OCI-LY7 (cell line): ENCODE results near the gene CAV3. TPM values are rescaled to one million over a fixed set of nuclear protein-coding genes. Genes with fewer than 3 reads are reported as not detected.

Experiments
- BruUV-seq: library from RNA; stranded (reverse); fragments of 400-500 nt; replicated peaks from 2 replicates; lab custom pipeline; 2021; lab: Mats Ljungman, UMichigan
- CTCF ChIA-PET: fragments of 300-600 bp; sonication (Branson Sonifier 250); formaldehyde crosslinking; loops from one replicate; lab custom pipeline; 2022; ENCODE audit warnings: antibody characterized with exemption; ENCODE audit not compliant: unreplicated experiment; lab: Charles Lee
- POLR2A ChIA-PET: fragments of 300-600 bp; sonication (Branson Sonifier 250); formaldehyde crosslinking; loops from one replicate; lab custom pipeline; 2022; ENCODE audit warnings: antibody characterized with exemption; lab: Charles Lee
- DNase-seq: peaks from one replicate; pipeline ENCODE4 v3.0.0-alpha.2; 2015; ENCODE audit warnings: low spot score
- H2AFZ ChIP-seq: fragments of 200-600 bp; sonication (generic), shearing (Covaris generic); 2 replicates; pipeline ENCODE4 v1.6.1; 2014; ENCODE audit warnings: mild to moderate bottlenecking, antibody characterized with exemption, low read length, moderate library complexity
- H3K27ac ChIP-seq: fragments of 200-600 bp; sonication (generic); 2 replicates; pipeline ENCODE4 v1.5.1; 2014; ENCODE audit warnings: mixed run types, low read depth, mild to moderate bottlenecking, moderate library complexity, low read length, inconsistent platforms; ENCODE audit not compliant: poor library complexity, severe bottlenecking
- H3K36me3 ChIP-seq: fragments of 200-600 bp; sonication (generic); 2 replicates; pipeline ENCODE4 v1.6.1; 2014; ENCODE audit warnings: mild to moderate bottlenecking, antibody characterized with exemption, low read length, moderate library complexity, mixed read lengths; ENCODE audit not compliant: insufficient read depth
- H3K4me1 ChIP-seq: fragments of 200-600 bp; sonication (generic); 2 replicates; pipeline ENCODE4 v1.5.1; 2014; ENCODE audit warnings: mild to moderate bottlenecking, low read length; ENCODE audit not compliant: insufficient read depth, poor library complexity, severe bottlenecking
- H3K4me2 ChIP-seq: fragments of 200-600 bp; sonication (generic); 2 replicates; pipeline ENCODE4 v1.6.1; 2014; ENCODE audit warnings: mild to moderate bottlenecking, low read length
- H3K4me3 ChIP-seq: fragments of 200-600 bp; sonication (generic); 2 replicates; pipeline ENCODE4 v1.5.1; 2014; ENCODE audit warnings: mild to moderate bottlenecking, low read depth, low read length; ENCODE audit not compliant: poor library complexity, severe bottlenecking
- H3K79me2 ChIP-seq: fragments of 200-600 bp; sonication (generic); 2 replicates; pipeline ENCODE4 v1.6.1; 2016; ENCODE audit warnings: low read depth, mild to moderate bottlenecking, low read length, moderate library complexity, mixed read lengths; ENCODE audit not compliant: insufficient read depth
- H3K9me2 ChIP-seq: fragments of 200-600 bp; sonication (generic); 2 replicates; pipeline ENCODE4 v1.6.1; 2016; ENCODE audit warnings: mild to moderate bottlenecking, low read length, mixed read lengths; ENCODE audit not compliant: insufficient read depth
- H3K9me3 ChIP-seq: fragments of 200-600 bp; sonication (generic); 2 replicates; pipeline ENCODE4 v1.6.1; 2014; ENCODE audit warnings: mild to moderate bottlenecking, mixed run types, low read length, mixed read lengths
- H4K20me1 ChIP-seq: fragments of 200-600 bp; sonication (generic); 2 replicates; pipeline ENCODE4 v1.6.1; 2014; ENCODE audit warnings: mild to moderate bottlenecking, antibody characterized with exemption, low read length, moderate library complexity, mixed read lengths; ENCODE audit not compliant: insufficient read depth
- EZH2phosphoT487 ChIP-seq: fragments of 200-600 bp; sonication (generic); IDR thresholded peaks from 2 replicates; pipeline ENCODE4 v1.6.1; 2018; ENCODE audit warnings: low read depth, borderline replicate concordance, mild to moderate bottlenecking, mixed run types, antibody characterized with exemption, low read length, moderate library complexity, mixed read lengths
- intact Hi-C: fragments of 100-400 bp; cut with micrococcal nuclease; formaldehyde crosslinking; loops from one replicate; pipeline ENCODE4 v1.10.0; 2022; ENCODE audit not compliant: unreplicated experiment
- total RNA-seq, 2 experiments: library from RNA; depleted of rRNA in 1 of 2; stranded (reverse); fragments of >200 nt in 1 of 2; shearing (Covaris generic) in 1 of 2; gene quantifications; 2 replicates each; pipeline ENCODE4 v1.2.3, GENCODE V29; 2014 to 2022
- TF ChIP-seq, protein P1 (sequence below): fragments of 200-600 bp; sonication (generic); conservative IDR thresholded peaks from 2 replicates; pipeline ENCODE4 v1.5.1; 2014; ENCODE audit warnings: mild to moderate bottlenecking, antibody characterized with exemption, low read length, moderate library complexity, mixed read lengths

Gene CAV3
- total RNA-seq, 2 experiments from 2014 or later = not detected

DNA sequence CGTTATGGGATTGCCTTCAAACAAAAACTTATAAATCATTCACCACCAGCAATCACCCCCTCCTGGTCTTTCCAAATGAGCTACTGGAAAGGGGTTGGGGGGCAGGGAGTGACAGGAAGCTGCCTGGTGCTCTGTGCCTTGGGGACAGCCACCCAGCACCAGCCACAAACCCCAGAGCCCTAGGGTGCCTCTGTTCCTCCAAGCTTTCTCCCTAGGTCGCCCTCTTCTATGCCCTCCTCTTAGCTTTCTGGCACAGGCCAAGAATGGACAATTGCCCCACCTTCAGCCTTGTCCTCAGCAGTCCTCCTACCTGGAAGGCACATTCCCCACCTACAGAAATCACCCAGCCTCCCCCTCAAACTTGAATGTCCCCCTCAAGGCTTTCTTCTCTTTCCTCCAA is 32.5 kb downstream of the CAV3 start:
- Histone ChIP-seq H3K9me2 (no peaks in the 10 kb centered on the region), H3K4me3 (no peak overlapping the region), H4K20me1 (no peaks in the 10 kb centered on the region), H3K36me3 (no peaks in the 10 kb centered on the region), H3K4me2 (no peak overlapping the region), H3K79me2 (no peaks in the 10 kb centered on the region), H3K27ac (no peak overlapping the region), H3K4me1 (no peaks in the 10 kb centered on the region), H2AFZ (no peak overlapping the region), H3K9me3 (no peaks in the 10 kb centered on the region)
- TF ChIP-seq, protein P1, sequence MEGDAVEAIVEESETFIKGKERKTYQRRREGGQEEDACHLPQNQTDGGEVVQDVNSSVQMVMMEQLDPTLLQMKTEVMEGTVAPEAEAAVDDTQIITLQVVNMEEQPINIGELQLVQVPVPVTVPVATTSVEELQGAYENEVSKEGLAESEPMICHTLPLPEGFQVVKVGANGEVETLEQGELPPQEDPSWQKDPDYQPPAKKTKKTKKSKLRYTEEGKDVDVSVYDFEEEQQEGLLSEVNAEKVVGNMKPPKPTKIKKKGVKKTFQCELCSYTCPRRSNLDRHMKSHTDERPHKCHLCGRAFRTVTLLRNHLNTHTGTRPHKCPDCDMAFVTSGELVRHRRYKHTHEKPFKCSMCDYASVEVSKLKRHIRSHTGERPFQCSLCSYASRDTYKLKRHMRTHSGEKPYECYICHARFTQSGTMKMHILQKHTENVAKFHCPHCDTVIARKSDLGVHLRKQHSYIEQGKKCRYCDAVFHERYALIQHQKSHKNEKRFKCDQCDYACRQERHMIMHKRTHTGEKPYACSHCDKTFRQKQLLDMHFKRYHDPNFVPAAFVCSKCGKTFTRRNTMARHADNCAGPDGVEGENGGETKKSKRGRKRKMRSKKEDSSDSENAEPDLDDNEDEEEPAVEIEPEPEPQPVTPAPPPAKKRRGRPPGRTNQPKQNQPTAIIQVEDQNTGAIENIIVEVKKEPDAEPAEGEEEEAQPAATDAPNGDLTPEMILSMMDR = no peak
- TF ChIP-seq EZH2phosphoT487 = no peak
- intact Hi-C loops = no loop called here
- ChIA-PET CTCF (no interaction called here), POLR2A (no interaction called here)
- DNase-seq = no peak
- BruUV-seq = no TSS peak

- POLR2A ChIA-PET = no interaction called here
- intact Hi-C loops = no loop called here
- H3K9me2 ChIP-seq = no peaks in the 10 kb centered on the region
- H3K4me2 ChIP-seq = no peak overlapping the region
- DNase-seq = no peak
- CTCF ChIA-PET = no interaction called here
- H4K20me1 ChIP-seq = no peaks in the 10 kb centered on the region
- H3K79me2 ChIP-seq = no peaks in the 10 kb centered on the region
- BruUV-seq = no TSS peak
- H3K36me3 ChIP-seq = no peaks in the 10 kb centered on the region
- no peaks in the 10 kb centered on the region for H3K4me1 ChIP-seq
- H2AFZ ChIP-seq = no peak overlapping the region
- no peak overlapping the region for H3K4me3 ChIP-seq
- H3K9me3 ChIP-seq = no peaks in the 10 kb centered on the region
- no peak for TF ChIP-seq EZH2phosphoT487
- TF ChIP-seq, protein P1 = no peak
- H3K27ac ChIP-seq = no peak overlapping the region
These were observed 33.7 kb downstream of the CAV3 start for GRCh38 chr3:8767256-8767666.

DNA sequence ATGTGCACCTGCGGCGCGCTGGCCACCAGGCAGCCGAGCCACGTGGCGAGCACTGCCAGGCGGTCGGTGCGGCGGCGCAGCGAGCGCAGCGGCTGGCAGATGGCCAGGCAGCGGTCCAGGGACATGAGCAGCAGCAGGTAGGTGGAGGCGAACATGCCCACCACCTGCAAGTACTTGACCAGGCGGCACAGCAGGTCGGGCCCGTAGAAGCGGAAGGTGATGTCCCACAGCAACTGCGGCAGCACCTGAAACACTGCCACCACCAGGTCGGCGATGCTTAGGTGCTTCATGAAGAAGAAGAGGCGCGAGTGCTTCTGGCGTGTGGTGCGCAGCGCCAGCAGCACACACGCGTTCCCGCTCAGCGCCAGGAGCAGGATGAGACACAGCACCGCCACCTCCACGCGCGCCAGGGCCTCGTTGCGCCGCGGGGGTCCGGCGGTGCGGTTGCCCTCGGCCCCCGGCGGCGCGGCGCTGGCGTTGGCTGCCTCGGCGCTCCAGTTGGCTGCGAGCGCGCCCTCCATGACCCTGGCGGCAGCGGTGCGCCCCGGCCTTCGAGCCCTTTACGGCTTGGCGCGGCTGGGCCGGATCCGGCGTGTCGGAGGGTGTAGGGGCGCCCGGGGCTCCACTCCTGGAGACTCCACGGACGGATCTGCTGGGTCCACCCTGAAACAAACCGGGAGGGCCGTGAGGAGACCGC is 34.2 kb downstream of the CAV3 start:
- H3K9me3 ChIP-seq = no peaks in the 10 kb centered on the region
- no peak for TF ChIP-seq EZH2phosphoT487
- TF ChIP-seq, protein P1 = no peak
- H3K79me2 ChIP-seq = no peaks in the 10 kb centered on the region
- no peak overlapping the region for H3K4me2 ChIP-seq
- intact Hi-C loops = no loop called here
- no peaks in the 10 kb centered on the region for H3K9me2 ChIP-seq
- no peaks in the 10 kb centered on the region for H3K36me3 ChIP-seq
- CTCF ChIA-PET = no interaction called here
- H3K27ac ChIP-seq = no peak overlapping the region
- POLR2A ChIA-PET = no interaction called here
- no peak for DNase-seq
- no peak overlapping the region for H2AFZ ChIP-seq
- H4K20me1 ChIP-seq = no peaks in the 10 kb centered on the region
- no TSS peak for BruUV-seq
- no peaks in the 10 kb centered on the region for H3K4me1 ChIP-seq
- no peak overlapping the region for H3K4me3 ChIP-seq
